WTC11 (cell line): ENCODE results near the gene KNSTRN. TPM values are rescaled to one million over a fixed set of nuclear protein-coding genes. Genes with fewer than 3 reads are reported as not detected.

ENCODE experiments used
- ATAC-seq: fragments of 200-7000 bp; cut with Tn5 transposase; 2 replicates; pipeline ENCODE4 v1.10.0; 2021; ENCODE audit warnings: mild to moderate bottlenecking, moderate library complexity
- CTCF ChIA-PET: fragments of 300-600 bp; sonication (Branson Sonifier 250); formaldehyde crosslinking; loops from one replicate; lab custom pipeline; 2021; ENCODE audit warnings: antibody characterized with exemption; lab: Charles Lee
- POLR2A ChIA-PET: fragments of 350-600 bp; sonication (Branson Sonifier 250); formaldehyde crosslinking; loops from one replicate; lab custom pipeline; 2021; ENCODE audit warnings: antibody characterized with exemption; lab: Charles Lee
- DNase-seq: peaks from one replicate; pipeline ENCODE4 v3.0.0; 2021; ENCODE audit warnings: low spot score
- H3K27ac Mint-ChIP-seq: 2 replicates; pipeline ENCODE4 v1.8.0; 2021; ENCODE audit warnings: mixed read lengths
- H3K27me3 Mint-ChIP-seq: 2 replicates; pipeline ENCODE4 v1.8.0; 2021; ENCODE audit warnings: low read depth, mild to moderate bottlenecking, moderate library complexity, mixed read lengths
- H3K36me3 Mint-ChIP-seq: 2 replicates; pipeline ENCODE4 v1.8.0; 2021; ENCODE audit warnings: mixed read lengths
- H3K4me1 Mint-ChIP-seq: 2 replicates; pipeline ENCODE4 v1.8.0; 2022; ENCODE audit warnings: mixed read lengths
- H3K4me3 Mint-ChIP-seq: 2 replicates; pipeline ENCODE4 v1.8.0; 2021; ENCODE audit warnings: mild to moderate bottlenecking, moderate library complexity, mixed read lengths
- H3K9me3 Mint-ChIP-seq: 2 replicates; pipeline ENCODE4 v1.8.0; 2021; ENCODE audit warnings: mixed read lengths
- CBFB ChIP-seq: sonication (generic); formaldehyde crosslinking; IDR thresholded peaks from 2 replicates; pipeline ENCODE4 v1.8.1; 2022; ENCODE audit warnings: mild to moderate bottlenecking, low read depth, missing genetic modification reagents
- CREB1 ChIP-seq: sonication (generic); formaldehyde crosslinking; IDR thresholded peaks from 2 replicates; pipeline ENCODE4 v1.8.0; 2023; ENCODE audit warnings: mild to moderate bottlenecking, missing genetic modification reagents
- CREM ChIP-seq: sonication (generic); formaldehyde crosslinking; IDR thresholded peaks from 2 replicates; pipeline ENCODE4 v1.8.1; 2022; ENCODE audit warnings: mild to moderate bottlenecking, missing genetic modification reagents, moderate library complexity
- ELF4 ChIP-seq: sonication (generic); formaldehyde crosslinking; IDR thresholded peaks from 2 replicates; pipeline ENCODE4 v1.8.1; 2022; ENCODE audit warnings: low read depth, mild to moderate bottlenecking, moderate library complexity, missing genetic modification reagents
- ETV6 ChIP-seq: sonication (generic); formaldehyde crosslinking; IDR thresholded peaks from 2 replicates; pipeline ENCODE4 v1.8.1; 2022; ENCODE audit warnings: mild to moderate bottlenecking, missing genetic modification reagents
- FOXJ3 ChIP-seq: sonication (generic); formaldehyde crosslinking; IDR thresholded peaks from 2 replicates; pipeline ENCODE4 v1.9.0; 2021; ENCODE audit warnings: missing genetic modification reagents, mild to moderate bottlenecking, borderline replicate concordance
- JAZF1 ChIP-seq: fragments of 250-450 bp; sonication (Bioruptor Pico); IDR thresholded peaks from 2 replicates; pipeline ENCODE4 v1.9.0; 2021; ENCODE audit warnings: moderate library complexity, mild to moderate bottlenecking, inconsistent platforms
- MYBL2 ChIP-seq: sonication (generic); formaldehyde crosslinking; IDR thresholded peaks from 2 replicates; pipeline ENCODE4 v1.8.1; 2023; ENCODE audit warnings: mild to moderate bottlenecking, moderate library complexity, missing genetic modification reagents
- NFATC4 ChIP-seq: fragments of 250-450 bp; sonication (Bioruptor Pico); IDR thresholded peaks from 2 replicates; pipeline ENCODE4 v1.9.0; 2021; ENCODE audit warnings: mild to moderate bottlenecking
- NFYB ChIP-seq: sonication (generic); formaldehyde crosslinking; conservative IDR thresholded peaks from 2 replicates; pipeline ENCODE4 v1.8.0; 2022; ENCODE audit warnings: low read depth, missing genetic modification reagents
- OVOL2 ChIP-seq: fragments of 250-450 bp; sonication (Bioruptor Pico); IDR thresholded peaks from 2 replicates; pipeline ENCODE4 v1.9.0; 2021; ENCODE audit warnings: mild to moderate bottlenecking, borderline replicate concordance
- RELA ChIP-seq: sonication (generic); formaldehyde crosslinking; IDR thresholded peaks from 2 replicates; pipeline ENCODE4 v1.8.1; 2022; ENCODE audit warnings: missing genetic modification reagents, mild to moderate bottlenecking, borderline replicate concordance
- RORB ChIP-seq: fragments of 250-450 bp; sonication (Bioruptor Pico); IDR thresholded peaks from 2 replicates; pipeline ENCODE4 v1.9.0; 2021; ENCODE audit warnings: mild to moderate bottlenecking
- SMAD3 ChIP-seq: sonication (generic); formaldehyde crosslinking; IDR thresholded peaks from 2 replicates; pipeline ENCODE4 v1.8.0; 2022; ENCODE audit warnings: missing genetic modification reagents, mild to moderate bottlenecking, borderline replicate concordance
- TEAD1 ChIP-seq: sonication (generic); formaldehyde crosslinking; IDR thresholded peaks from 2 replicates; pipeline ENCODE4 v1.8.0; 2022; ENCODE audit warnings: mild to moderate bottlenecking, missing genetic modification reagents
- total RNA-seq: library from RNA; stranded (reverse); gene quantifications from 3 replicates; pipeline ENCODE4 v1.2.3, GENCODE V29; 2021
- TF ChIP-seq, protein P1 (sequence below): sonication (generic); formaldehyde crosslinking; conservative IDR thresholded peaks from 2 replicates; pipeline ENCODE4 v1.8.1; 2023; ENCODE audit warnings: mild to moderate bottlenecking, low read depth, missing genetic modification reagents, moderate library complexity
- TF ChIP-seq, protein P2 (sequence below): sonication (generic); formaldehyde crosslinking; IDR thresholded peaks from 2 replicates; pipeline ENCODE4 v1.8.0; 2022; ENCODE audit warnings: mild to moderate bottlenecking, missing genetic modification reagents
- TF ChIP-seq, protein P3 (sequence below): sonication (generic); formaldehyde crosslinking; IDR thresholded peaks from 2 replicates; pipeline ENCODE4 v1.8.1; 2023; ENCODE audit warnings: mild to moderate bottlenecking, moderate library complexity, missing genetic modification reagents
- TF ChIP-seq, protein P4 (sequence below): fragments of 250-450 bp; sonication (Bioruptor Pico); IDR thresholded peaks from 2 replicates; pipeline ENCODE4 v2.1.2; 2022; ENCODE audit warnings: mild to moderate bottlenecking, moderate library complexity
- TF ChIP-seq, protein P5 (sequence below): sonication (generic); formaldehyde crosslinking; IDR thresholded peaks from 2 replicates; pipeline ENCODE4 v1.8.1; 2023; ENCODE audit warnings: mild to moderate bottlenecking, missing genetic modification reagents, moderate library complexity
- TF ChIP-seq, protein P6 (sequence below): sonication (generic); formaldehyde crosslinking; IDR thresholded peaks from 2 replicates; pipeline ENCODE4 v1.8.1; 2022; ENCODE audit warnings: mild to moderate bottlenecking, missing genetic modification reagents, moderate library complexity, borderline replicate concordance

Gene KNSTRN
- total RNA-seq, 1 experiment from 2014 or later, result 73.4 TPM

DNA sequence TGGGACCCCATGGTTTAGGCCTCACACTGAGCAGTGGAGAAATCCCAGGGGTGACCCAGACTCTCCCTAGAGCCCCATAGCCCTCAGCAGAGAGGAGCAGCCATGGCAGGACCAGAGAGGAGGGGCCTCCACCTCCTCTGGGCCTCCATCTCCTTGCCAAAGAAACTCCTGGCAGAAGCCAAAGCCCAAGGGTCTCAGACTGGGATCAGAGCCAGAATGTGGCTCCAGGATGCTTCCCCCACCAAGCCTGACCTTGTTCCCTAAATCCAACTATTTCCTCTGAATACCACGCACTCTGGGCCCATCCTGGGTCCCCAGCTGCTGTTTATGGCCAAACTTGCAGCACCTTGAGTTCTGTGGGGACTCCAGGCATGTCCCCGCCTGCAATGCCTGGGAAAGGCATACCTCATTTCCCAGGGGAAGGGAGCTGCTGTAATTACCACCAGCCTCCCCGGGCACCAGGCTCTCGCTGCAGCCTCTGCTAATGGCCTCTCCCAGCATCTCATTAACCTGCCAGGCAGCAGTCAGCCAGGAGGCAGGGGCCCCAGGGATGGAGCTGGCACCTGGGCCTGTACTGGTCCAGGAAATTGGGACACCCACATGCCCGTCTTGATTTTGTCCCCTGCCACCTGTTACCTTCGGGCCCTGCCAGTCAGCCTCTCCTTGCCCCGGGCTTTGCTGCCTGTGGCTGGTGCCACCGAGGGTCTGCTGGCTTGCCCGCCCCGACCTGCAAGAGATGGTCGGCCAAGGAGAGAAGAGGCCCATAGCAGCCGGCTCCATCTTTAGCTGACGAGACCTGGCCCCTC is 46.4 kb upstream of the KNSTRN start:
- Mint-ChIP-seq H3K9me3 (no peaks in the 10 kb centered on the region), H3K27me3 (peaks cover 5% of the 10 kb centered on the region), H3K27ac (no peak overlapping the region), H3K4me1 (peaks cover 40% of the 10 kb centered on the region), H3K4me3 (no peak overlapping the region), H3K36me3 (no peaks in the 10 kb centered on the region)
- TF ChIP-seq JAZF1 (CRISPR knock-in tag), result no peak
- TF ChIP-seq TEAD1, result no peak
- no peak for TF ChIP-seq CREM (CRISPR knock-in tag)
- TF ChIP-seq RORB (CRISPR knock-in tag), result no peak
- TF ChIP-seq CBFB, result no peak
- no peak for TF ChIP-seq ETV6
- no peak for TF ChIP-seq FOXJ3 (CRISPR knock-in tag)
- TF ChIP-seq ELF4 (CRISPR knock-in tag), result no peak
- no peak for TF ChIP-seq NFATC4
- TF ChIP-seq NFYB (CRISPR knock-in tag), result no peak
- no peak for TF ChIP-seq RELA (CRISPR knock-in tag)
- TF ChIP-seq, protein P1, sequence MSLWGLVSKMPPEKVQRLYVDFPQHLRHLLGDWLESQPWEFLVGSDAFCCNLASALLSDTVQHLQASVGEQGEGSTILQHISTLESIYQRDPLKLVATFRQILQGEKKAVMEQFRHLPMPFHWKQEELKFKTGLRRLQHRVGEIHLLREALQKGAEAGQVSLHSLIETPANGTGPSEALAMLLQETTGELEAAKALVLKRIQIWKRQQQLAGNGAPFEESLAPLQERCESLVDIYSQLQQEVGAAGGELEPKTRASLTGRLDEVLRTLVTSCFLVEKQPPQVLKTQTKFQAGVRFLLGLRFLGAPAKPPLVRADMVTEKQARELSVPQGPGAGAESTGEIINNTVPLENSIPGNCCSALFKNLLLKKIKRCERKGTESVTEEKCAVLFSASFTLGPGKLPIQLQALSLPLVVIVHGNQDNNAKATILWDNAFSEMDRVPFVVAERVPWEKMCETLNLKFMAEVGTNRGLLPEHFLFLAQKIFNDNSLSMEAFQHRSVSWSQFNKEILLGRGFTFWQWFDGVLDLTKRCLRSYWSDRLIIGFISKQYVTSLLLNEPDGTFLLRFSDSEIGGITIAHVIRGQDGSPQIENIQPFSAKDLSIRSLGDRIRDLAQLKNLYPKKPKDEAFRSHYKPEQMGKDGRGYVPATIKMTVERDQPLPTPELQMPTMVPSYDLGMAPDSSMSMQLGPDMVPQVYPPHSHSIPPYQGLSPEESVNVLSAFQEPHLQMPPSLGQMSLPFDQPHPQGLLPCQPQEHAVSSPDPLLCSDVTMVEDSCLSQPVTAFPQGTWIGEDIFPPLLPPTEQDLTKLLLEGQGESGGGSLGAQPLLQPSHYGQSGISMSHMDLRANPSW (CRISPR knock-in tag), result no peak
- no peak for TF ChIP-seq CREB1 (CRISPR knock-in tag)
- ChIA-PET POLR2A (interaction anchor here (1.6 to 2.8 kb wide), 2 partner anchors 8 to 13 kb away, joined by 6 to 10 read pairs; partner anchors contain the start of gene INAFM2), CTCF (interaction anchor here (0.8 to 9.6 kb wide), 35 partner anchors 8 to 558 kb away, joined by 3 to 264 read pairs (median 15); partner anchors contain the start of genes BAHD1, DISP2, INAFM2 and IVD)
- no peak for ATAC-seq
- no peak for DNase-seq

DNA sequence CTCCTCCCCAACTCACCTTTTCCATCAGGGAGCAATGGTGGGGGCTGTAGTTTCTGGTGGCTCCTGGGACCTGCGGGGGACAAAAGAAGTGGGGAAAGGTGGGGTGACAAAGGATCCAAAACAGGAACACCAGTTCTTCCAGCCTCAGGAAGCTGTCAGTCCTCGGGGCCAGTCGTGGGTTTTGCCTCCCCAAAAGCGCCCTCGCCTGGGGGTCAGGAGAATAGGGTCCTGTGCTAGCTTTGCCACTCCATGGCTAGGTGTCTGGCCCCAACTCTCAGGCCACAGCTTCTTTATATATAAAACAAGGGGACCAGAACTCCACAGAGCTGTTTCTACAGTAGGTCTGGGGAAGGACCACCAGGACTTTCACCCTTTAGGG is 45.8 kb upstream of the KNSTRN start:
- Mint-ChIP-seq H3K27me3 (peaks cover 5% of the 10 kb centered on the region), H3K27ac (no peak overlapping the region), H3K4me3 (no peak overlapping the region), H3K9me3 (no peaks in the 10 kb centered on the region), H3K4me1 (peaks cover 42% of the 10 kb centered on the region), H3K36me3 (no peaks in the 10 kb centered on the region)
- ATAC-seq (peak; percentile 29), DNase-seq (peak; percentile 69)
- ChIA-PET CTCF (interaction anchor here (0.6 to 9.6 kb wide), 42 partner anchors 8 to 557 kb away, joined by 3 to 264 read pairs (median 11); partner anchors contain the start of genes BAHD1, DISP2, INAFM2 and IVD), POLR2A (interaction anchor here (1.6 to 2.8 kb wide), 2 partner anchors 8 to 14 kb away, joined by 6 to 10 read pairs; partner anchors contain the start of gene INAFM2)
- TF ChIP-seq, protein P2, sequence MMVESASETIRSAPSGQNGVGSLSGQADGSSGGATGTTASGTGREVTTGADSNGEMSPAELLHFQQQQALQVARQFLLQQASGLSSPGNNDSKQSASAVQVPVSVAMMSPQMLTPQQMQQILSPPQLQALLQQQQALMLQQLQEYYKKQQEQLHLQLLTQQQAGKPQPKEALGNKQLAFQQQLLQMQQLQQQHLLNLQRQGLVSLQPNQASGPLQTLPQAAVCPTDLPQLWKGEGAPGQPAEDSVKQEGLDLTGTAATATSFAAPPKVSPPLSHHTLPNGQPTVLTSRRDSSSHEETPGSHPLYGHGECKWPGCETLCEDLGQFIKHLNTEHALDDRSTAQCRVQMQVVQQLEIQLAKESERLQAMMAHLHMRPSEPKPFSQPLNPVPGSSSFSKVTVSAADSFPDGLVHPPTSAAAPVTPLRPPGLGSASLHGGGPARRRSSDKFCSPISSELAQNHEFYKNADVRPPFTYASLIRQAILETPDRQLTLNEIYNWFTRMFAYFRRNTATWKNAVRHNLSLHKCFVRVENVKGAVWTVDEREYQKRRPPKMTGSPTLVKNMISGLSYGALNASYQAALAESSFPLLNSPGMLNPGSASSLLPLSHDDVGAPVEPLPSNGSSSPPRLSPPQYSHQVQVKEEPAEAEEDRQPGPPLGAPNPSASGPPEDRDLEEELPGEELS (CRISPR knock-in tag), result no peak
- TF ChIP-seq, protein P3, sequence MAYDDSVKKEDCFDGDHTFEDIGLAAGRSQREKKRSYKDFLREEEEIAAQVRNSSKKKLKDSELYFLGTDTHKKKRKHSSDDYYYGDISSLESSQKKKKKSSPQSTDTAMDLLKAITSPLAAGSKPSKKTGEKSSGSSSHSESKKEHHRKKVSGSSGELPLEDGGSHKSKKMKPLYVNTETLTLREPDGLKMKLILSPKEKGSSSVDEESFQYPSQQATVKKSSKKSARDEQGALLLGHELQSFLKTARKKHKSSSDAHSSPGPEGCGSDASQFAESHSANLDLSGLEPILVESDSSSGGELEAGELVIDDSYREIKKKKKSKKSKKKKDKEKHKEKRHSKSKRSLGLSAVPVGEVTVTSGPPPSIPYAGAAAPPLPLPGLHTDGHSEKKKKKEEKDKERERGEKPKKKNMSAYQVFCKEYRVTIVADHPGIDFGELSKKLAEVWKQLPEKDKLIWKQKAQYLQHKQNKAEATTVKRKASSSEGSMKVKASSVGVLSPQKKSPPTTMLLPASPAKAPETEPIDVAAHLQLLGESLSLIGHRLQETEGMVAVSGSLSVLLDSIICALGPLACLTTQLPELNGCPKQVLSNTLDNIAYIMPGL, result no peak
- no peak for TF ChIP-seq SMAD3 (CRISPR knock-in tag)
- TF ChIP-seq, protein P4, sequence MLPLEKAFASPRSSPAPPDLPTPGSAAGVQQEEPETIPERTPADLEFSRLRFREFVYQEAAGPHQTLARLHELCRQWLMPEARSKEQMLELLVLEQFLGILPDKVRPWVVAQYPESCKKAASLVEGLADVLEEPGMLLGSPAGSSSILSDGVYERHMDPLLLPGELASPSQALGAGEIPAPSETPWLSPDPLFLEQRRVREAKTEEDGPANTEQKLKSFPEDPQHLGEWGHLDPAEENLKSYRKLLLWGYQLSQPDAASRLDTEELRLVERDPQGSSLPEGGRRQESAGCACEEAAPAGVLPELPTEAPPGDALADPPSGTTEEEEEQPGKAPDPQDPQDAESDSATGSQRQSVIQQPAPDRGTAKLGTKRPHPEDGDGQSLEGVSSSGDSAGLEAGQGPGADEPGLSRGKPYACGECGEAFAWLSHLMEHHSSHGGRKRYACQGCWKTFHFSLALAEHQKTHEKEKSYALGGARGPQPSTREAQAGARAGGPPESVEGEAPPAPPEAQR (CRISPR knock-in tag), result no peak
- TF ChIP-seq, protein P1 (CRISPR knock-in tag), result no peak
- TF ChIP-seq OVOL2 (CRISPR knock-in tag), result no peak
- TF ChIP-seq, protein P5, sequence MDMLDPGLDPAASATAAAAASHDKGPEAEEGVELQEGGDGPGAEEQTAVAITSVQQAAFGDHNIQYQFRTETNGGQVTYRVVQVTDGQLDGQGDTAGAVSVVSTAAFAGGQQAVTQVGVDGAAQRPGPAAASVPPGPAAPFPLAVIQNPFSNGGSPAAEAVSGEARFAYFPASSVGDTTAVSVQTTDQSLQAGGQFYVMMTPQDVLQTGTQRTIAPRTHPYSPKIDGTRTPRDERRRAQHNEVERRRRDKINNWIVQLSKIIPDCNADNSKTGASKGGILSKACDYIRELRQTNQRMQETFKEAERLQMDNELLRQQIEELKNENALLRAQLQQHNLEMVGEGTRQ (CRISPR knock-in tag), result no peak
- TF ChIP-seq MYBL2 (CRISPR knock-in tag), result no peak
- TF ChIP-seq, protein P6, sequence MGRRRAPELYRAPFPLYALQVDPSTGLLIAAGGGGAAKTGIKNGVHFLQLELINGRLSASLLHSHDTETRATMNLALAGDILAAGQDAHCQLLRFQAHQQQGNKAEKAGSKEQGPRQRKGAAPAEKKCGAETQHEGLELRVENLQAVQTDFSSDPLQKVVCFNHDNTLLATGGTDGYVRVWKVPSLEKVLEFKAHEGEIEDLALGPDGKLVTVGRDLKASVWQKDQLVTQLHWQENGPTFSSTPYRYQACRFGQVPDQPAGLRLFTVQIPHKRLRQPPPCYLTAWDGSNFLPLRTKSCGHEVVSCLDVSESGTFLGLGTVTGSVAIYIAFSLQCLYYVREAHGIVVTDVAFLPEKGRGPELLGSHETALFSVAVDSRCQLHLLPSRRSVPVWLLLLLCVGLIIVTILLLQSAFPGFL (CRISPR knock-in tag), result no peak
